Activated T-helper 9 cell treated with anti-CD3 and anti-CD28 coated beads, Interleukin-2, amount 50 U/mL, for 16 hours (primary cell): ENCODE results near the gene ITPR1.
A peak's percentile ranks its signal among the peaks of the same experiment; 100 is the strongest.

Source experiments
- DNase-seq: peaks from one replicate; pipeline ENCODE4 v3.0.0-alpha.2; 2020; ENCODE audit warnings: low read depth

ITPR1 gene

DNA sequence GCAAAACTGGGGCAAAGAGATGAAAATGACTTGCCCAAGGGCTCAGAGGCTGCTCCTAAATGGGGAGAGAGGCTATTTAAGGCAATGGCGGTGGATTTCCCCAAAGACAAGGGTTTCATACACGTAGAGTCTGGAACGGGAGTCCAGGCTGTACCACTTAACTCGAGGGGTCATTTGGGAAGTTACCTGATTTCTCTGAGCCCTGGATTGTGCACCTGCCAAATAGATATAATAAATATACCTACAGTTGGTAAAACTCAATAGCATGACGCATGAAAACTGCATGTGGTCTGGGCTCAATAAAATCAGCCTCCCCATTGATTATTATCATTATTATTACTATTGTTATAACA lies 1.3 kb upstream of the ITPR1 start:
- DNase-seq, result no peak

DNA sequence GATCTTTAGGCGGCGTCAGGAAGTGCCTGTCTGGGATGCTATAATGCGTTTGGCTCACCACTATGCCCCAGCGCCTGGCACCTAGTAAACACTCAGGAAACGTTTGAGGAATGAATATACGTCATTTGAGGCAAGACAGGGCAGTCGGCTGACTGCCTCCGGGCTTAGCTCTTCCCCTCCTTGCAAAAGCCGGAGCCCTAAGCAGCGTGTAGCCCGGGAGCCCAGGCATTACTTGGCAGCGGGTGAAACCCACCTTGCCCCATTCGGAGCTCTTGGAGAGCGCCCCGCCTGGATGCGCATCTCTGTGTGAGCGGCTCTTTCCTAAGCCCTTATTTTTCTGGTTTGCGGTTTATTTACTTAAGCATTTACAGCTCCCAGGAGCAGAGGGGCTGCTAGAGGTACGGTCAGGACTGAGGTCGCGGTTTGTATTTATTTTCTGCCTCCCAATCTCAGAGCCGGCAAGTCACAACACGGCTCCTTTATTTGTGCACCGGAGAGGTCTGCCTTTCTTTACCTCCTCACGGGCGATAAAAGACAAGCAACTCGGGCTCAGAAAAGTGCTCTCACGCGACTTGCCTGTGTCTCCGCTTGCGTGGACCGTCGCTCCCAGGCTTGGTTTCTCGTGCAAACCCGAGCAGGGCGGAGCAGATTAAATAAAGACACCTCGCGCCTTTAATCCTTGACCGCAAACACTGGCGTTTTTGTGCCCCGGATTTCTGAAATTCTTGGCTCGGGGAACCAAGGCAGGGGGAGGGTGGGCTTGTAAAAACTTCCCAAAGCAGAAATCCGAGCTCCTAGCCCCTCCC lies 737 bp upstream of the ITPR1 start:
- DNase-seq, result peak; percentile 25

DNA sequence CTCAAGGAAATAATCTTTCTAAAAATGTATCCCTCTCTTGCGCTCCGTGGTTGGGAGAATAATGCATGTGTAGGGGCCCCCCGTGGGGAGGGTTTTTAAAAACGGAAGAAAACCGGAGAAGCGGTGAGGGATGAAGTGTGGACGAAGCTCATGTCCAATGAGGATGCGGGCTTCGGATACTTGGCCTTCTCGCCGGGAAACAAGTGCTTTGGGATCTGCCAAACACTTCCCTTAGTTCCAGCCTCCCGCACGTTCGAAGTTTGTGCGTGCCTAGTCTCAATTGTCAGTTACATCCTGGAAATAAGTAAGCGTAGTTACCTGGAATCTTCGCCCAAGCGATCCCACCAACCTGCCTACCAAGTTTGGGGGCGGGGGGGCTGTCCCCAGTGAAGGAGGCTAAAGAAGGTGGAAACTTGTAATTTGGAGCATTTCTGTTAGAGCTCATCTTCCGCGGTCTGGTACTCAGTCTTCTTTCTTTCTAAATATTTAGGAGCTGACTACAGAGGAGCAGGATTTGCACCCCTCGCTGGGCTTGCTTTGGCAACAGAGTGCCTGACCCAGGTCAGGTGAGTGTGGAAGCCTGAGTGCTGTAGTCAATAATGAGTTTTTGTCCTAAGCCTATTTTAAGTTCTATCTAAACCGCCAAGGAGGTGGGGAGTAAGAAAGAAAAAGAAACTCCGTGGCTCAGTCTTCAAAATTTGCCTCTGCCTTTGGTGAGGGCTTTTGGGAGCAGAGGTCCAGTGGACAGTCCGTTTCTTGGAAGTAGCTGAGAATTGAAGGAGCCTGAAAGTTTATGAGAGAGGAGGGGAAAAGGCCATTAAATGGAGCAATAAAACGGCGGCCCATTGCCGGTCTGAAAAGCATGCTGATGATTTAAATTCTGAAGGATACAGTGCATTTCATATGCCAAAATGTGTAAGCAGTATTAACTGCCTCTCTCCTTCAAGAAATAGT lies 1.1 kb downstream of the ITPR1 start:
- DNase-seq, result no peak

- DNase-seq, result no peak
These were observed 1.7 kb downstream of the ITPR1 start for GRCh38 chr3:4494895-4495264.

DNA sequence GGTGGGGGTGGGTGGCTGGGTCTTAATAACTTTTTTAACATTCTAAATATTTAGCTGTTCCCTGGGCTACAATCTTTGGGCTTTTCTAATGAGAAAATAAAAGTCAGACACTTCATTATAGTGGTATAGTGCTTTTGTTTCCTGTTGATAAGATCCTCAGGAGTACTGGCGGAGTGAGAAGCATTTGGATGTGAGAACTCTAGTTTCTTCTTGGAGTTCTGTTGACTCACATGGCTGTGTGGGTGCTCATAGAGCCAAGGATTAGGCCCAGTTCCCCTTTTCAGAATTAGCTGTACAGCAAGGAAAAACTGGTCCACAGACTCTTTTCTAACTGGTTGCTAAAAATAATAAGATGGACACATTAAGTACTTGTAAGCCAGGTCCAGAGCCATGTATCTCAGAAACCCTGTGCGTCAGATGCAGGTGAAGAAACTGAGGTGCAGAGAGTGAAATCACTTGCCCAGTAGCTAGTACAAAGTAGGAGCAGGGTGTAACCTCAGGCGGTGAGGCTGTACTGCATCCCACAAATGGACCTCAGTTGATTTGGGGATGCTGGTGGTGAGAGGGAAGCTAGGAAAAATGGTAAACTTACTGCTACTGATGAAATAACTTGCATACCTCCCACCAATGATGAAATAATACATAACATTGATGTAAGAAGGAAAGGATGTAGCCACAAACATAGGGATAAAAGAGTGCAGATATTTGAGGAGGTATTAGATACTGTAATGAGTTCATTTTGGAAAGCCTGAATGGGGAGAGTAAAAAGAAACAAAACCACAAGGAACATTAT lies 2.3 kb downstream of the ITPR1 start:
- DNase-seq, result no peak

GRCh38 chr3:4496087-4496452 lies 2.9 kb downstream of the ITPR1 start:
- no peak for DNase-seq

DNA sequence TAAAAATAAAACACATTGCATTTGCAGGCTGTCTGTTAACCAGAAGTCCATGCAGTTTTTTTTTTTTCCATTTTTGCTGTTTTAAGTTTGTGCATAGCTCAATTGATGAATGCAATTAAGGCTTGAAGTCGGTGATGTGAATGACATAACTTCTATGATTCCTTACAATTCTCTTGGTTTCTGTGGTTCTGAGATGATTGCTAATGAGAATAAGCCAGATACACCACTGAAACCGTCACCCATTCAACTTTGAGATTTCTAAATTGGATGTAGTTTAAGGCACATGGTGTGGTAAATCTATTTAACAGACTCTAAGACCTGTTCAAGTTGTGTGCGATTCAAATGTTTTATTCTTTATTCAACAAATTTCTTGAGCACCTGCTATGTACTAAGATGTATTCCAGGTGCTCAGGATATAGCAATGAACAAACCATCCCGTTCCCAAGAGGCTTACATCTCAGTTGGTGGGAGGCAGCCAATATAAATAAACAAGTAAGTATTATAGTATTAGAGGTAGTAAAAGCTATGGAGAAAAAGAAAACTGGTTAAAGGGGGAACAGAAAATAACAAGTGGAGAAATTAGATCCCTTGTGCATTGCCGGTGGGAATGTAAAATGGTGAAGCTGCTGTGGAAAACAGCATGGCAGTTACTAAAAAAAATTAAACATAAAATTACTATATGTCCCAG lies 4.0 kb downstream of the ITPR1 start:
- no peak for DNase-seq

DNA sequence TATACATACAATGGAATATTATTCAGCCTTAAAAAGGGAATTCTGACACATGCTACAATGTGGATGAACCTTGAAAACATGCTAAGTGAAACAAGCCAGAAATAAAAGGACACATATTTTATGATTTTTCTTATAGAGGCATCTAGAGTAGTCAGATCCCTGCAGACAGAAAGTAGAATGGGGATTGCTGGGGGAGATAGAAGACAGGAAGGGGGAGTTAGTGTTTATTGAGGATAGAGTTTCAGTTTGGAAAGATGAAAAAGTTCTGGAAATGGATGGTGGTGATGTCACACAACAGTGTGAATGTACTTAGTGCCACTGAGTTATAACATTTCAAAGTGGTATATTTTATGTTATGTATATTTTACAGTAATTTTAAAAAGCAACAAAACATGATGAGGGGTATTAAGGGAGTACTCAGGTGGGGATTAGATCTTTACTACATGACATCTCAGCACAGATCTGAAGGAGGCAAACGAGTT lies 4.7 kb downstream of the ITPR1 start:
- DNase-seq, result no peak

- DNase-seq, result no peak
These were observed 5.3 kb downstream of the ITPR1 start for GRCh38 chr3:4498446-4498845.

GRCh38 chr3:4501437-4501836 lies 8.3 kb downstream of the ITPR1 start:
- DNase-seq, result no peak

DNA sequence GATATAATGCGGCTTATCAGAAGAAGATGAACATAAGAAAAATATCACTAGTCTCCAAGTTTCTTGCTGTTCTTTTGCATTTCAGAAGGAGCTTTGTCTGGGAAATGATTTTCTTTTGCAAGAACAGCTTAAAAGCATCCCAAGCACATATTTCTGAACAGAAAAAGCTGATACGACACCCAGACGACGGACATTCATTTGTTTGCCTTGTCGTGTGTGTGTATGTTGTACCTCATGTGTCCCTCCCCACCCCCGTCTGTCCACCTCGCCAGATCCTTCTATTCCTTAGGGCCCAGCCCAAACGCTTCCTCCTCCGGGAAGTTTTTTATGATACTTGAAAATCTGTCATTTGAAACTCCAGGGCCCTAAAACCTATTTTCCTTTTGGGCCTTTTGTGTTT lies 8.8 kb downstream of the ITPR1 start:
- no peak for DNase-seq

DNA sequence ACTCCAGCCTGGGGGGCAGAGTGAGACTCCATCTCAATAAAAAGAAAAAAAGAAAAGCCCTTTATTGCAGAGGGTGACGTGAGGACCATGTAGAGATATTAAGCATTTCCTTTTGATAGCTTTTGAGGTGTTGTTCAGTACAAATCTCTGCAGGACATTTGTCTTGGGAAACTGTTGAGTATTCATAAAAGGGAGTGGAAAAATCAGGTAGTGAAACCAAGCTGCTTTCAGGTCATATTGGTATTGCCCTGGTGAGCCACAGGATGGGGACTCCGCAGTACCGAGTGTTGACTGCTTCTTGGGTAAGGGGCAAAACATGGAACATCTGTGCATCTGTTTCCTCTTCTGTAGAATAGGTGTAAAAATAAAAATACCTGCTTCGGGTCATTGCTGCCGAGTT lies 9.9 kb downstream of the ITPR1 start:
- no peak for DNase-seq

DNA sequence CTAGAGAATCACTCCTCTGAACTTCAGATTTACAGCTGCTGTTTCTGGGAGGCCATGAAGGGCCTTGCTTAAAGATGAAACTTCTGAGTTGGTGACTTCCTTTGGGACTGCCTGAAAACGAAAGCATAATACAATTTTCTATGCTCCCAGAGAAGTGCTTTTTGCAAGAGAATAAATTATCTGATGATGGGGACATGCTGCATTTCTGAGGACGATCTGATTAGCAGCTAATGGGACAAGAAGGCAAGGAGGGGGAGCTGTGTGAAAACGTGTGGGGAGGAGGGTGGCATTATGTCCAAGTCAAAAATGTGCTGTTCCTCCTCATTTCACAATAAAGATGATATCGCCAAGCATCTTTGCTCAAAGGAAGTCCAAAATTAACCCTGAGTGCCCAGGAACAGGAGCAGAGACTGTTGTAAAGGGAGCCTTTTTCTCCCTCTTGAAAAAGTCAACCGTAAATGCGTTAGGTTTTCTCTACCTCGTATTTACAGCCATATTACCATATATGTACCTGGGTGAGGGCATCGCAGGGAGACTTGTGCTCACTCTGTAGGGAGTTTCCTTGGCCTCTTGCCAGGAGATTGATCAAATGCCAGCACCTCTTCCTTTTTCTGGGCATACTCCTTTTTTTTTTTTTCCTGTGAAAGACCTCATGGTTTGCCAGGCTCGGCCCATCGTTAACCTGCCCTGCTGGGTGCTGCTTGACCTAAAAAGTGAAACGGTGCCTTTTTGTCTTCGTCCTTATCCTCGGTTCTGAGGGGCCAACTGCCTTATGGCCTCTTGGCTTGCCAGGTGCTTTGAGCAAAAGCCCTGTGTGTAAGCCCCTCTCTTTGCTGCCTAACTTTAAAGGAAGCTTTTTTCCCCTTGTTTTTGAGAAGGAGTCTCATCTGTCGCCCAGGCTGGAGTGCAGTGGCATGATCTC lies 11.5 kb downstream of the ITPR1 start:
- no peak for DNase-seq

GRCh38 chr3:4505688-4506558 lies 12.8 kb downstream of the ITPR1 start:
- DNase-seq, result no peak

GRCh38 chr3:4506559-4507023 lies 13.4 kb downstream of the ITPR1 start:
- no peak for DNase-seq

GRCh38 chr3:4507024-4507596 lies 14.0 kb downstream of the ITPR1 start:
- DNase-seq, result no peak

GRCh38 chr3:4508048-4508981 lies 15.2 kb downstream of the ITPR1 start:
- DNase-seq, result no peak

- no peak for DNase-seq
These were observed 15.9 kb downstream of the ITPR1 start for GRCh38 chr3:4509043-4509442.
